Endometrial microvascular endothelial cells (primary cell): ENCODE results near the gene MCM5. TPM values are rescaled to one million over a fixed set of nuclear protein-coding genes. Genes with fewer than 3 reads are reported as not detected.

Experiments
- in situ Hi-C: cut with HindIII; loops from 2 replicates; pipeline ENCODE4 v1.10.0; 2017; ENCODE audit warnings: low sequenced_read_pairs, low pct_unique_long_range_greater_than_20kb; ENCODE audit errors: inconsistent ontology term
- total RNA-seq: library from RNA; depleted of rRNA; stranded (reverse); fragments of >200 nt; gene quantifications from one replicate; pipeline ENCODE4 v1.2.3, GENCODE V29; 2015; ENCODE audit errors: inconsistent ontology term

Gene MCM5
- total RNA-seq, 1 donor from 2014 or later, result 188 TPM

GRCh38 chr22:35443790-35444684 is 44.1 kb downstream of the MCM5 start:
- in situ Hi-C loops, result no loop called here

DNA sequence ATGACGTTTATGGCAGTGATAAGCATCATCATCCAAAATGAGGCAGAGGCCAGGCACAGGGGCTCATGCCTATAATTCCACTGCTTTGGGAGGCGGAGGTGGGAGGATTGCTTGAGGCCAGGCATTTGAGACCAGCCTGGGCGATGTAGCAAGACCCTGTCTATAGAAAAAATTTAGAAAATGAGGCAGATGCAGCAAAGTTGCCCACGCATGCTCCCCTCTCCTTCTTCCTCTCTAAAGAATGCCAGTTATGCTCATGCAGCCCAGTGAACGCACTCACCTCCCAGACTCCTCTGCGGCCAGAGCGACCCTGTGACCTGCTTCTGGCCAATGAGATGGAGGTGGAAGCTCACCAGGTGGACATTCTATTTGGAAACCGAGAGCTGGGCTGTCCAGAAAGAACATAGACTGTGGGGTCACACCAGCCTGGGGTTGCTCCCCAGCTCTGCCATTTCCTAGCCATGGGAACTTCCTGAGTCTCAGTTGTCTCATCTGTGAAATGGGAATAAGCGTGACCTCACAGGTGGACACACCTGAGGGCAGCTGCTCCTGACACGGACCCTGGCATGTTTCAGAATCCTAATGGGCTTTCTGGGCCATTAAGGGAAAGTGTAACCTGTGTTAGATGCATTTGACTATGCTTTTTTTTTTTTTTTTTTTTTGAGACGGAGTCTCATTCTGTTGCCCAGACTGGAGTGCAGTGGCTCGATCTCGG is 44.9 kb downstream of the MCM5 start:
- in situ Hi-C loops, result no loop called here

DNA sequence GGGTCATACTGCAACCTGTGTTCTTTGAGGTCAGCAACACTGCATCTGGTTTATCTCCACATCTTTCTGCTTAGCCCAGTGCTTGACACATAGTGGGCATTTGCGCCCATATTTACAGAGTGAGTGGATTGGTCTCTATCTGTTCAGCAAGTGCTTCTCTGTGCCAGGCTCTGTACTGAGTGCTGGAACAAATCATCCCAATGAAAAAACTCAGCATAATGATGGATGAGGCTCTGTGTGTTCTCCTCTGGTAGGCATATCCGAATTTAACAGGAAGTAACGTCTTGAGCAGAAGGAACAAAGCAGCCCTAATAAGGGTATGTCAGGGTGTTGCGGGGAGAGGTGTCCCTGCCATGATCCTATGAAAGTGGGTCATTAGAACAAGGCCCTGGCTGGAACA is 46.0 kb downstream of the MCM5 start:
- in situ Hi-C loops, result no loop called here

DNA sequence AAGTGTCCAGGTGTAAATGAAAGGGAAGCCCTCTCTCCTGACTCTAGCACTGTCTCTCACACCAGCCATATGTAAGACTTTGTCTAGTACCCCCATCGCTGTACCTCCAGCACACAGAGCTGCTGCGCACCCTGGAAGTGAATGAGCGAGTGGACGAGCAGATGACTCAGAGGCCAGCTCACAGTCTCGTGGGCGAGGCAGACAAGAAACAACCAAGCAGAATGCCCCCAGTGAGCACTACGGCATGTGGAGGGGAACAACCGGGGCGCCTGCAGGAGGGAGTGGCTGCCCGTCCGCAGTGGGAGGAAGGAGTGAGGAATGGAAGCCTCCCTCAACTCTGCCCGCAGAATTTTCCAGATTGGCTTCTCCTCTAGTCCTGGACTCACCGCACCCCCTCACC is 46.4 kb downstream of the MCM5 start:
- in situ Hi-C loops, result no loop called here

- in situ Hi-C loops, result no loop called here
Measured at GRCh38 chr22:35448523-35448922, 48.6 kb downstream of the MCM5 start.

DNA sequence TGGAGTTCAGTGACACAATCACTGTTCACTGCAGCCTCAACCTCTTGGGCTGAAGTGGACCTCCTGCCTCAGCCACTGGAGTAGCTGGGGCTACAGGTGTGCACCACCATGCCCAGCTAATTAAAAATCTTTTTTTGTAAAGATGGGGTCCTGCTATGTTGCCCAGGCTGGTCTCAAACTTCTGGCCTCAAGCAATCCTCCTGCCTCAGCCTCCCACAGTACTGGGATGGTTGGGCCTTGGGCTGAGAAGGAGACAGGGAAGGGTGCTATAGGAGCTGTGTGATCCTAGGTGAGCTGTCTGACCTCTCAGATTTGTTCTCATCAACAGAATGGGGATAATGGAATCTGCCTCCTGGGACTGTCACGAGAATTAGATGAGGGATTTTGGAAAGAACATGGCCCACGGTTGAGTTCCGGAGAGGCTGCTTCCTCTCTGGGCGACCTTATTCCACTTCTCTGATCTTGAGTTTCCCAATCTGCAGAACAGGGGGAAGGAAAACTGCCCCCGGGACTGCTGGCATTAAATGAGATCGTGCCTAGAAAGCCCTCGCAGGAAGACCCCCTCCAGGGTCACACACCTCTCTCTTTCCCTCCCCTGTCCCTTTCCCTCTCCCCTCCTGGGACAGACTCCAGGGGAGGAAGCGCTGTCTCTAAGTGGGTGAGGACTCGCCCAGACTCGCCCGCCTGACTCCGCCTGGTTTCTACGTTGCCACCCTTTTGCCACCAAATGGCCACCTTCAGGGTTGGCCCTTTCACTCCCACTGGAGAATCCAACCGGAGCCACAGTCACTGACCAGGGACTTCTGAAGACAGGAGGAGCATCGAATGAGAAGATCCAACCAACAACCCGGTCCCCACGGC is 50.1 kb downstream of the MCM5 start:
- in situ Hi-C loops, result no loop called here

DNA sequence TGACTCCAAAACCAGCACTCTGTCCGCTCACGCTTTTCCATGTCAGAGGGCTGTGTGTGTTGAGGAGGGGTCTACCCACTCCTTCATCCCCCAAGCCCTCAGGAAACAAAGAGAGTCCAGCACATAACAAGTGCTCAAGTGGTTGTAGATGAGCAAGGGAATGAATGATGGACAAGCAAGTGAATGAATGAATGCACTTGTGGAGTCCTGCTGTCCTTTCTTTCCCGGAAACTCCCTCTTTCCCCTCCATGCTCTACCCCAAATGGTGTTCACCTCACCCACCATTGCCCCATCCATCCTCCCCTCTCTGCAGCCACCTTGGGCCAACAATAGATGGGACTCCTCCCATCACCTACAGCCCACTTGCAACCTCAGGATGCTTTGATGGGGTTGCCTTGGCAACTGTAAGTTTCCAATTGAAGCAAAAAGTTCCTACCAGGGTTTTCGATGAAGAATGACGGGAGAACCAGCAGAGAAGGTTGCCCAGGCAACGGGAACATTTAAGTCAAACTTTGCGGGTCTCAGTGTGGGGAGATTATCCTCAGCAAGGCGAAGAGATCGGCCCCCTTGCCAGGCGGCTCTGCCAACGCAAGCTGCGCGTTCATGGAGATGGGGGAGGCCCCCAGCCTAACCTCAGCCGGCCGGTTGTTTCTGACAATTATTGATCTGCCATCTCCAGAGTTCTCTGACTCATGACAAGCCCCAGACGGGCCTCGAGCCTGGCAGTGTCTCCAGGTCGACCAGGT is 51.1 kb downstream of the MCM5 start:
- in situ Hi-C loops, result no loop called here

DNA sequence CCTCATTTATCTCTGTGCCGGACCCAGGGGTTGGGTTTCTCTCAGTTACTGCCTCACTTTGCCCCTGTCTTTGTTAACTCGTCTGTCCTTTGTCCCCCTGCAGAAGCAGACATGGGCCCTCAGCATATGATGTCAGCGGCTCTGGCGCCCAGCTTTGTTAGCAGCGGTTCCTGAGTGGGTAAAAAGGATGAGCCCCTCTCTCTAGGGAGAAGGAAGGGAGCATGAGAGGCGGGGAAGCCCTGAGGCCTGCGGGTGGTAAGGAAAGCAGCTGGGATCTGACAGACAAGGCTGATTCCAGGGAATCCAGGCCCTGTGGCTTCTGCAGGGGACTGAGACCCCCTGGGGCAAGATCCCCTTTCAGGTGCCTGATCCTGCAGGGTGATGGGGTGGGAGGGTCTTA is 51.7 kb downstream of the MCM5 start:
- in situ Hi-C loops, result no loop called here

- in situ Hi-C loops, result no loop called here
Measured at GRCh38 chr22:35452351-35452781, 52.4 kb downstream of the MCM5 start.

DNA sequence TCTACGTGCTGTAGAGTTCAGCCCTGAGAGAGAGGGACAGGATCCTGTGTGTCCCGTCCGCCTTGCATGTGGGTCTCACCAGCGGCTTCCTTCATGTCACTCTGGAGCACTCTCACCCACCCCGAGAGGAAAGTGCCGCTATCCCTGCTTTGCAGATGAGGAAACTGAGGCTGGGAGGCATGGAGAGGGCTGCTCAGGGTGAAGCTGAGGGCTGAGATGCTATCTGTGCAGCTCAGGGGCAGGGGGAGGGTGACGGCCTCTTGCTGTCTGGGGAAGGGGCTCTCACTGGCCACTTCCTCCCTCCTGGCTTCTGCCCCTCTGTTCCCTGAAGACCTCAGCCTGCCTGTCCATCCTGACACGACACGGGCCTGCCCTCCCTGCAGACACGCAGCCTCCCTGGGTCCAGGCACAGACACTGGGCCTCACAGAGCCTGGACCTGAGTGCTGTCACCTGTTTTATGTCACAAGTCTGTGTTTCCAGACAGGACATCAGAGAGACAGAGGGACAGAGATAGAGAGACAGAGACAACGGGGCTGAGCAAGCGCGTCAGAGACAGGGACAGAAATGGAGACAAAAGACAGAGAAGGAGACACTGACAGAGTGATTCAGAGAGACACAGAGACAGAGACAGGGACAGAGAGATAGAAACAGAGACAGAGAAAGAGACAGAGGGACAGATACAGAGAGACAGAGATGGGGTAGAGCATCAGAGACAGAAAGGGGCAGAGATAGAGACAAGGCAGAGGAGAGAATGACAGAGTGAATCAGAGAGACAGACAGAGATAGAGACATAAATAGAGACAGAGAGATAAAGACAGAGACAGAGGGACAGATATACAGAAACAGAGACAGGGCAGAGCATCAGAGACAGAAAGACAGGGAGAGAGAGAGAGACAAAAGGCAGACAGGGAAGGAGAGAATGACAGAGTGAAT is 53.1 kb downstream of the MCM5 start:
- in situ Hi-C loops, result no loop called here

GRCh38 chr22:35454416-35455054 is 54.6 kb downstream of the MCM5 start:
- in situ Hi-C loops, result no loop called here

GRCh38 chr22:35455529-35455928 is 55.6 kb downstream of the MCM5 start:
- in situ Hi-C loops, result no loop called here

- in situ Hi-C loops, result no loop called here
Measured at GRCh38 chr22:35456757-35457156, 56.8 kb downstream of the MCM5 start.

GRCh38 chr22:35457729-35458546 is 58.0 kb downstream of the MCM5 start:
- in situ Hi-C loops, result no loop called here

GRCh38 chr22:35458547-35459422 is 58.8 kb downstream of the MCM5 start:
- in situ Hi-C loops, result no loop called here
